HG02759 (cell line): ENCODE data around the gene ADSS2.
"Not testable (repeated sequence)": the region's sequence is repeated elsewhere in the genome, so short reads cannot be mapped to it uniquely, and the experiment has no call there.

Experiments
- ATAC-seq: cut with Tn5 transposase; IDR thresholded peaks from one replicate; pipeline ENCODE4 v1.9.1; 2021; ENCODE audit warnings: mild to moderate bottlenecking, moderate library complexity; ENCODE audit not compliant: unreplicated experiment

The ADSS2 gene

GRCh38 chr1:244400974-244401373 lies 50.7 kb downstream of the ADSS2 start:
- ATAC-seq, result no peak

GRCh38 chr1:244397131-244397530 lies 54.6 kb downstream of the ADSS2 start:
- no peak for ATAC-seq

- ATAC-seq, result no peak
Measured at GRCh38 chr1:244395965-244396364, 55.7 kb downstream of the ADSS2 start.

- ATAC-seq, result no peak
Measured at GRCh38 chr1:244394826-244395765, 56.6 kb downstream of the ADSS2 start.

GRCh38 chr1:244394346-244394745 lies 57.4 kb downstream of the ADSS2 start:
- no peak for ATAC-seq

- no peak for ATAC-seq
Measured at GRCh38 chr1:244393604-244394176, 58.0 kb downstream of the ADSS2 start.

- no peak for ATAC-seq
Measured at GRCh38 chr1:244391761-244392160, 59.9 kb downstream of the ADSS2 start.

GRCh38 chr1:244388961-244389360 lies 62.7 kb downstream of the ADSS2 start:
- no peak for ATAC-seq

GRCh38 chr1:244387415-244387814 lies 64.3 kb downstream of the ADSS2 start:
- no peak for ATAC-seq

- ATAC-seq, result no peak
Measured at GRCh38 chr1:244386595-244386994, 65.1 kb downstream of the ADSS2 start.

- ATAC-seq, result no peak
Measured at GRCh38 chr1:244384066-244384465, 67.6 kb downstream of the ADSS2 start.

- ATAC-seq, result no peak
Measured at GRCh38 chr1:244383278-244383884, 68.3 kb downstream of the ADSS2 start.

GRCh38 chr1:244381878-244382565 lies 69.7 kb downstream of the ADSS2 start:
- ATAC-seq, result no peak

GRCh38 chr1:244376126-244376525 lies 75.6 kb downstream of the ADSS2 start:
- ATAC-seq, result no peak

- ATAC-seq, result no peak
Measured at GRCh38 chr1:244375051-244375450, 76.7 kb downstream of the ADSS2 start.

GRCh38 chr1:244374484-244374883 lies 77.2 kb downstream of the ADSS2 start:
- not testable (repeated sequence) for ATAC-seq

GRCh38 chr1:244371242-244372141 lies 80.2 kb downstream of the ADSS2 start:
- ATAC-seq, result no peak

GRCh38 chr1:244370060-244370637 lies 81.6 kb downstream of the ADSS2 start:
- no peak for ATAC-seq

- ATAC-seq, result no peak
Measured at GRCh38 chr1:244369256-244370057, 82.3 kb downstream of the ADSS2 start.
